Endodermal cell (in vitro differentiated cells): ENCODE data around the gene MCTP1. TPM values are rescaled to one million over a fixed set of nuclear protein-coding genes. Genes with fewer than 3 reads are reported as not detected.

Source experiments
- DNase-seq: peaks from one replicate; pipeline ENCODE4 v3.0.0-alpha.2; 2017
- H3K27ac ChIP-seq: 2 replicates; pipeline ENCODE4 v1.5.1; 2013; ENCODE audit warnings: mild to moderate bottlenecking, low read depth, low read length, moderate library complexity
- H3K27me3 ChIP-seq: 2 replicates; pipeline ENCODE4 v1.6.1; 2013; ENCODE audit warnings: mild to moderate bottlenecking, low read length, moderate library complexity; ENCODE audit not compliant: insufficient read depth, control insufficient read depth, poor library complexity, severe bottlenecking
- H3K36me3 ChIP-seq: 2 replicates; pipeline ENCODE4 v1.7.0; 2013; ENCODE audit warnings: mild to moderate bottlenecking, low read length, moderate library complexity; ENCODE audit not compliant: control insufficient read depth, insufficient read depth
- H3K4me1 ChIP-seq: one replicate; pipeline ENCODE4 v1.7.0; 2013; ENCODE audit warnings: low read length; ENCODE audit not compliant: control insufficient read depth, insufficient read depth
- H3K4me3 ChIP-seq: 2 replicates; pipeline ENCODE4 v1.5.1; 2013; ENCODE audit warnings: mild to moderate bottlenecking, low read length, moderate library complexity
- H3K9ac ChIP-seq: 2 replicates; pipeline ENCODE4 v1.6.1; 2013; ENCODE audit warnings: mild to moderate bottlenecking, low read length, moderate library complexity; ENCODE audit not compliant: poor library complexity, severe bottlenecking; ENCODE audit errors: extremely low read depth
- H3K9me3 ChIP-seq: 2 replicates; pipeline ENCODE4 v1.6.1; 2013; ENCODE audit warnings: mild to moderate bottlenecking, low read length, moderate library complexity; ENCODE audit not compliant: control insufficient read depth
- H3K27ac Mint-ChIP-seq: 2 replicates; pipeline ENCODE4 v1.8.0; 2020; ENCODE audit warnings: mixed read lengths
- H3K27me3 Mint-ChIP-seq: 2 replicates; pipeline ENCODE4 v1.8.0; 2021; ENCODE audit warnings: mild to moderate bottlenecking, mixed read lengths; ENCODE audit not compliant: insufficient read depth
- H3K36me3 Mint-ChIP-seq: 2 replicates; pipeline ENCODE4 v1.8.0; 2020; ENCODE audit warnings: low read depth, mixed read lengths
- H3K4me1 Mint-ChIP-seq: 2 replicates; pipeline ENCODE4 v1.8.0; 2020; ENCODE audit warnings: mixed read lengths
- H3K4me3 Mint-ChIP-seq: 2 replicates; pipeline ENCODE4 v1.8.0; 2020; ENCODE audit warnings: mild to moderate bottlenecking, moderate library complexity, mixed read lengths
- H3K9me3 Mint-ChIP-seq: 2 replicates; pipeline ENCODE4 v1.8.0; 2020; ENCODE audit warnings: mild to moderate bottlenecking, mixed read lengths
- CTCF ChIP-seq: fragments of 200-600 bp; sonication (generic); conservative IDR thresholded peaks from 2 replicates; pipeline ENCODE4 v1.5.0; 2021; ENCODE audit warnings: antibody characterized with exemption, mild to moderate bottlenecking
- WGBS, 2 experiments: methylation state at CpG; one replicate each; pipeline versions ENCODE4 v1.1.5 to v1.1.7; 2013; ENCODE audit warnings: missing lambda C conversion rate in 2 of 2, mixed read lengths in 1 of 2; ENCODE audit not compliant: insufficient coverage in 1 of 2, insufficient read length in 1 of 2; 5-methylcytosine and 5-hydroxymethylcytosine counted together
- total RNA-seq, 2 donors: library from RNA; stranded (reverse); fragmentation: NEBNext Ultra II Directional in 1 of 2; extraction: Animal tissue kit (Norgen Biotek cat#: 25700) in 1 of 2; gene quantifications; 2 replicates in 1 of 2; 3 replicates in 1 of 2; pipeline ENCODE4 v1.2.1, GENCODE V29; 2021

MCTP1 gene
- total RNA-seq, 2 donors from 2014 or later = 0.71 to 3.7 TPM

DNA sequence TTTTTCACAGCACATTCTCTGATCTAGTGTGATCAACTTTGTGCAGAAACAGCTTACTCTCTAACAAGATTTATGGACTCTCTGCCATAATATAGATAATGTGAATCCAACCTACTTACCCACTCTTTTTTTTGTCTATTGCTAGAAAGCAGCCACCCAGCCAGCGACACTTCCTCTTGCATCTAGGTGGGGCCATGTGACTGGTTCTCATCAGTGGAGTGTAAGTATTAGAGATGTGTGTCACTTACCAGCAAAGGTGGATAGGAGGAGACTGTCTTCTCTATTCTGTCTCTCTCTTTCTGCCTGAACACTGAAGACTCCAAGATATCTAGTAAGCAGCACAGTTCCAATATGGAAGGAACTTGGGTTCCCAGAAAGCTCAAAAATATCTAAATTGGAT is 174.8 kb downstream of the MCTP1 start:
- Histone ChIP-seq H3K27me3 (no peaks in the 10 kb centered on the region), H3K9ac (no peak overlapping the region), H3K4me3 (no peak overlapping the region), H3K36me3 (no peaks in the 10 kb centered on the region), H3K27ac (no peak overlapping the region), H3K9me3 (no peaks in the 10 kb centered on the region), H3K4me1 (peaks cover 9% of the 10 kb centered on the region)
- no peak for DNase-seq
- H3K36me3 Mint-ChIP-seq = no peaks in the 10 kb centered on the region
- H3K4me3 Mint-ChIP-seq = no peak overlapping the region
- WGBS, 2 experiments = 92% methylated on average over 1 of the region's 1 CpG; no CpG with 5 or more reads in 1 of the 2 experiments
- TF ChIP-seq CTCF = no peak
- no peaks in the 10 kb centered on the region for H3K27me3 Mint-ChIP-seq
- H3K4me1 Mint-ChIP-seq = peaks cover 14% of the 10 kb centered on the region
- no peaks in the 10 kb centered on the region for H3K9me3 Mint-ChIP-seq
- H3K27ac Mint-ChIP-seq = no peak overlapping the region

DNA sequence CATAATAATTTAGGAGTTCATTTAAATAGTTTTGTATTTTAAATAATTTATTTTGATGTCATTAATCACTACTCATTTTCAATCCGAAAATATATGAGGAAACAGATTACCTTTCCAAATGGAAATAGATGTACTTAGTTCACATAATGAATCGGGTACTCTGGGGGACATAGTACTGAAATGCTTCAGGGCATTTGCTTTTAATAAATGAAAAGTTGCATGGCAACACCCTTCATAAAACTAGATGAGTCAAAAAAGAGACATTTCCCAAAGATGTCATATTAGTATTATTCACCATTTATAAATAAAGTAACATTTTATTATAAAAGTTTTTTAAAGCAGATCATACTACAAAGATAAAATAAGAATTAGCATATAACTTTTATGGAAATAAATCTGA is 177.8 kb downstream of the MCTP1 start:
- 93% methylated on average over 1 of the region's 2 CpGs; no CpG with 5 or more reads in 1 of the 2 experiments for WGBS, 2 experiments
- H3K27ac Mint-ChIP-seq = no peak overlapping the region
- no peaks in the 10 kb centered on the region for H3K9me3 ChIP-seq
- H3K4me1 ChIP-seq = no peaks in the 10 kb centered on the region
- TF ChIP-seq CTCF = no peak
- H3K4me3 ChIP-seq = no peak overlapping the region
- no peak overlapping the region for H3K27ac ChIP-seq
- DNase-seq = no peak
- H3K36me3 Mint-ChIP-seq = no peaks in the 10 kb centered on the region
- no peaks in the 10 kb centered on the region for H3K9me3 Mint-ChIP-seq
- no peaks in the 10 kb centered on the region for H3K27me3 ChIP-seq
- no peaks in the 10 kb centered on the region for H3K4me1 Mint-ChIP-seq
- no peak overlapping the region for H3K4me3 Mint-ChIP-seq
- no peaks in the 10 kb centered on the region for H3K27me3 Mint-ChIP-seq
- H3K36me3 ChIP-seq = no peaks in the 10 kb centered on the region
- H3K9ac ChIP-seq = no peak overlapping the region

- Histone ChIP-seq H3K4me1 (no peaks in the 10 kb centered on the region), H3K27me3 (no peaks in the 10 kb centered on the region), H3K36me3 (no peaks in the 10 kb centered on the region), H3K9me3 (no peaks in the 10 kb centered on the region), H3K9ac (no peak overlapping the region), H3K27ac (no peak overlapping the region), H3K4me3 (no peak overlapping the region)
- H3K27ac Mint-ChIP-seq = no peak overlapping the region
- no peaks in the 10 kb centered on the region for H3K36me3 Mint-ChIP-seq
- TF ChIP-seq CTCF = no peak
- no peaks in the 10 kb centered on the region for H3K4me1 Mint-ChIP-seq
- no peak for DNase-seq
- no peak overlapping the region for H3K4me3 Mint-ChIP-seq
- no peaks in the 10 kb centered on the region for H3K27me3 Mint-ChIP-seq
- H3K9me3 Mint-ChIP-seq = no peaks in the 10 kb centered on the region
- WGBS, 2 experiments = 100% methylated on average over 1 of the region's 1 CpG
Measured at GRCh38 chr5:95105638-95106037, 179.3 kb downstream of the MCTP1 start.
